GM12878 (cell line): Measurements from ENCODE around the gene NHERF1. TPM values are rescaled to one million over a fixed set of nuclear protein-coding genes. Genes with fewer than 3 reads are reported as not detected.

ENCODE experiments used
- ATAC-seq: fragments of 200-7000 bp; cut with Tn5 transposase; 3 replicates; pipeline ENCODE4 v1.9.1; 2020; ENCODE audit warnings: mild to moderate bottlenecking, moderate library complexity
- BruUV-seq: library from RNA; stranded (reverse); fragments of 400-500 nt; replicated peaks from 2 replicates; lab custom pipeline; 2021; lab: Mats Ljungman, UMichigan
- CTCF ChIA-PET: fragments of 300-600 bp; sonication (Branson Sonifier 250); formaldehyde crosslinking; extraction: SDS; loops from one replicate; lab custom pipeline; 2021; ENCODE audit warnings: inconsistent platforms; lab: Yijun Ruan, JAX
- POLR2A ChIA-PET: fragments of 350-600 bp; formaldehyde crosslinking; extraction: SDS; loops from one replicate; lab custom pipeline; 2021; ENCODE audit warnings: inconsistent platforms; lab: Charles Lee
- RAD21 ChIA-PET: fragments of 300-600 bp; sonication (Branson Sonifier 250); formaldehyde crosslinking; loops from one replicate; lab custom pipeline; 2023; ENCODE audit warnings: antibody characterized with exemption; ENCODE audit not compliant: unreplicated experiment; lab: Charles Lee
- SMC1A ChIA-PET: fragments of 300-600 bp; sonication (Branson Sonifier 250); formaldehyde crosslinking; loops from one replicate; lab custom pipeline; 2023; ENCODE audit not compliant: unreplicated experiment, uncharacterized antibody; lab: Charles Lee
- DNase-seq: peaks from one replicate; pipeline ENCODE4 v3.0.0-alpha.2; 2011; ENCODE audit warnings: low read depth, low spot score
- FAIRE-seq: peaks from 3 replicates; lab custom pipeline; 2011; peaks lifted over from hg19 to GRCh38; lab: Jason Lieb, UNC
- H2AFZ ChIP-seq: 2 replicates; pipeline ENCODE4 v1.6.0; 2011; ENCODE audit warnings: low read depth, low read length, control low read depth; ENCODE audit not compliant: control insufficient read depth
- H3K27ac ChIP-seq: 2 replicates; pipeline ENCODE4 v1.5.1; 2011; ENCODE audit warnings: control low read depth; ENCODE audit not compliant: control insufficient read depth, insufficient read depth
- H3K27me3 ChIP-seq, 2 experiments: replicated peaks in 1 of 2; 2 replicates each; pipeline versions ENCODE4 v1.6.0 to v1.6.1; 2011; ENCODE audit warnings: low read length in 1 of 2; ENCODE audit not compliant: control insufficient read depth in 2 of 2, insufficient read depth in 2 of 2
- H3K36me3 ChIP-seq, 2 experiments: 2 replicates each; pipeline ENCODE4 v1.5.1; 2011; ENCODE audit warnings: low read length in 1 of 2; ENCODE audit not compliant: control insufficient read depth in 2 of 2, insufficient read depth in 2 of 2
- H3K4me1 ChIP-seq: 2 replicates; pipeline ENCODE4 v1.6.1; 2011; ENCODE audit warnings: mild to moderate bottlenecking, low read length, moderate library complexity, mixed read lengths; ENCODE audit not compliant: control insufficient read depth, insufficient read depth
- H3K4me2 ChIP-seq: 2 replicates; pipeline ENCODE4 v1.6.0; 2011; ENCODE audit warnings: control low read depth; ENCODE audit not compliant: control insufficient read depth, insufficient read depth
- H3K4me3 ChIP-seq: fragments of 200-600 bp; sonication (generic); 2 replicates; pipeline ENCODE4 v1.5.1; 2016
- H3K79me2 ChIP-seq: 2 replicates; pipeline ENCODE4 v1.6.0; 2011; ENCODE audit warnings: low read length; ENCODE audit not compliant: control insufficient read depth, insufficient read depth
- H3K9ac ChIP-seq: 2 replicates; pipeline ENCODE4 v1.8.0; 2011; ENCODE audit warnings: low read length, control low read depth, mixed read lengths; ENCODE audit not compliant: control insufficient read depth, insufficient read depth
- H3K9me3 ChIP-seq: replicated peaks from 3 replicates; pipeline ENCODE4 v1.5.1; 2011; ENCODE audit warnings: mild to moderate bottlenecking, low read length; ENCODE audit not compliant: control insufficient read depth, insufficient read depth
- H4K20me1 ChIP-seq: 2 replicates; pipeline ENCODE4 v1.6.0; 2011; ENCODE audit not compliant: control insufficient read depth, insufficient read depth
- BMI1 ChIP-seq: fragments of 450-650 bp; IDR thresholded peaks from 2 replicates; pipeline ENCODE4 v1.6.1; 2016; ENCODE audit warnings: mild to moderate bottlenecking, moderate library complexity, borderline replicate concordance
- HDGF ChIP-seq: fragments of 450-650 bp; IDR thresholded peaks from 2 replicates; pipeline ENCODE4 v1.6.1; 2016; ENCODE audit warnings: antibody characterized with exemption
- MEF2B ChIP-seq: fragments of 450-650 bp; IDR thresholded peaks from 2 replicates; pipeline ENCODE4 v1.6.1; 2018; ENCODE audit warnings: mild to moderate bottlenecking, moderate library complexity; ENCODE audit not compliant: partially characterized antibody, poor library complexity, severe bottlenecking
- MYB ChIP-seq: fragments of 150-350 bp; IDR thresholded peaks from 2 replicates; pipeline ENCODE4 v1.6.1; 2014; ENCODE audit warnings: mild to moderate bottlenecking, low read depth, low read length, borderline replicate concordance
- TCF3 ChIP-seq: IDR thresholded peaks from 2 replicates; pipeline ENCODE4 v1.6.1; 2012; ENCODE audit warnings: low read depth, mild to moderate bottlenecking, low read length, borderline replicate concordance; ENCODE audit not compliant: insufficient read depth
- WGBS: methylation state at CpG from one replicate; pipeline ENCODE4 v1.1.6; 2016; ENCODE audit warnings: low lambda C conversion rate; ENCODE audit not compliant: insufficient replicate concordance, insufficient coverage; ENCODE audit errors: missing lambda C conversion rate; 5-methylcytosine and 5-hydroxymethylcytosine counted together
- in situ Hi-C: fragments of 300-500 bp; cut with MboI; formaldehyde crosslinking; loops from 9 replicates; pipeline ENCODE4 v1.14.3; 2018; ENCODE audit warnings: mixed read lengths
- intact Hi-C: fragments of 100-400 bp; cut with micrococcal nuclease; formaldehyde crosslinking; loops from one replicate; pipeline ENCODE4 v1.14.2; 2022; ENCODE audit not compliant: unreplicated experiment
- polyA plus RNA-seq, 11 experiments: library from polyadenylated mRNA; depleted of rRNA in 4 of 11; unstranded in 6 of 11; stranded (reverse) in 5 of 11; fragments of >200 nt; fragmentation: Nextera tagmentation in 4 of 11; fragmentation: Illumina TruSeq in 1 of 11; extraction: Ambion mirVana in 4 of 11; extraction: Trizol in 1 of 11; gene quantifications; 1 replicate in 1 of 11; 2 replicates in 10 of 11; pipeline versions ENCODE4 v1.2.1 to v1.2.3, GENCODE V29; 2011 to 2016; ENCODE audit warnings: inconsistent platforms in 2 of 11, missing spikeins in 2 of 11, low read depth in 1 of 11
- total RNA-seq, 4 experiments: library from RNA; depleted of rRNA in 3 of 4; stranded (reverse); fragments of >200 nt in 3 of 4; fragmentation: Illumina TruSeq in 1 of 4; extraction: Trizol in 1 of 4; gene quantifications; 2 replicates each; pipeline versions ENCODE4 v1.2.1 to v1.2.3, GENCODE V29; 2013 to 2021
- TF ChIP-seq, protein P1 (sequence below): IDR thresholded peaks from 2 replicates; pipeline ENCODE4 v1.6.1; 2012; ENCODE audit warnings: low read length, inconsistent platforms
- TF ChIP-seq, protein P2 (sequence below): fragments of 450-650 bp; IDR thresholded peaks from 2 replicates; pipeline ENCODE4 v1.6.1; 2017; ENCODE audit warnings: mild to moderate bottlenecking, low read depth, inconsistent platforms; ENCODE audit not compliant: poor library complexity, severe bottlenecking
- TF ChIP-seq, protein P3 (sequence below): fragments of 450-650 bp; formaldehyde crosslinking; IDR thresholded peaks from 2 replicates; pipeline ENCODE4 v1.4.0; 2022; ENCODE audit warnings: mild to moderate bottlenecking, moderate library complexity

NHERF1 gene
- total and polyA plus RNA-seq, 10 of the 15 experiments (the other 5 are each of a cell fraction or from before 2014, with no cell fraction given), result 13.4 to 61.6 (median 39.0) TPM

DNA sequence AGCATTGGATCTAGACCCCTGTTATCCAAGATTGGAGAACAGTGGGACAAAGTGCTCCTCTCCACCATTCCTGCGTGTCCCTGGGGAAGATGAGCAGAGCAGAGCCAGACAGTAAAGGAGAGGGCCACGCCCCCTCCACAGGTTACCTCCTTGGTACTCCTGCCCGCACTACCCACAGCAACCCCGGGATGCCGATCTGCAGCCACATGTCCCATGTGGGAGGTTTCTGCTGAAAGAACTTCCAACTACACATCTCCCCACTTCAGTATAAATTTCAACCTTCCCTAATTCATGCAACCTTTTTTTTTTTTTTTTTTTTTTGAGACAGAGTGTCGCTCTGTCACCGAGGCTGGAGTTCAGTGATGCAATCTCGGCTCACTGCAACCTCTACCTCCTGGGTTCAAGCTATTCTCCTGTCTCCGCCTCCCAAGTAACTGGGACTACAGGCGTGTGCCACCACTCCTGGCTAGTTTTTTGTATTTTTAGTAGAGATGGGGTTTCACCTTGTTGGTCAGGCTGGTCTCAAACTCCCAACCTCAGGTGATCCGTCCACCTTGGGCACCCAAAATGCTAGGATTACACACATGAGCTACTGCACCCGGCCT, 9.1 kb upstream of the NHERF1 start:
- ChIA-PET CTCF (interaction anchor here (1.4 to 5.0 kb wide), 6 partner anchors 54 to 222 kb away, joined by 3 to 349 read pairs (median 4); no protein-coding TSS in a partner anchor), SMC1A (interaction anchor here (0.9 to 5.4 kb wide), 5 partner anchors 18 to 81 kb away, joined by 3 to 152 read pairs (median 10); partner anchors contain the start of gene NAT9), POLR2A (interaction anchor here (1.0 to 4.1 kb wide), 5 partner anchors 7 to 133 kb away, joined by 3 to 37 read pairs (median 17); partner anchors contain the start of gene FDXR), RAD21 (interaction anchor here (1.0 to 5.0 kb wide), 5 partner anchors 32 to 221 kb away, joined by 3 to 299 read pairs (median 16); no protein-coding TSS in a partner anchor)
- no peak for FAIRE-seq
- ATAC-seq, result no peak
- Histone ChIP-seq H3K4me2 (peak overlapping the region; percentile 22; the same call in 1 of the 2 replicates), H3K4me1 (peaks cover 52% of the 10 kb centered on the region), H3K27me3 (no peaks in the 10 kb centered on the region), H3K27ac (no peak overlapping the region), H3K4me3 (no peak overlapping the region), H3K9me3 (no peaks in the 10 kb centered on the region), H2AFZ (no peak overlapping the region), H3K9ac (no peak overlapping the region), H3K36me3 (no peaks in the 10 kb centered on the region), H4K20me1 (no peaks in the 10 kb centered on the region), H3K79me2 (no peaks in the 10 kb centered on the region)
- in situ Hi-C loops (loop anchor here (5.0 kb wide), 1 partner anchor 82 kb away; no protein-coding TSS in a partner anchor), intact Hi-C loops (loop anchor here (5.0 kb wide), 1 partner anchor 52 kb away; no protein-coding TSS in a partner anchor)
- no TSS peak for BruUV-seq
- DNase-seq, result no peak
- 90% methylated on average over 12 of the region's 12 CpGs for WGBS
- no peak for TF ChIP-seq MEF2B
- no peak for TF ChIP-seq HDGF
- no peak for TF ChIP-seq MYB
- TF ChIP-seq, protein P1, sequence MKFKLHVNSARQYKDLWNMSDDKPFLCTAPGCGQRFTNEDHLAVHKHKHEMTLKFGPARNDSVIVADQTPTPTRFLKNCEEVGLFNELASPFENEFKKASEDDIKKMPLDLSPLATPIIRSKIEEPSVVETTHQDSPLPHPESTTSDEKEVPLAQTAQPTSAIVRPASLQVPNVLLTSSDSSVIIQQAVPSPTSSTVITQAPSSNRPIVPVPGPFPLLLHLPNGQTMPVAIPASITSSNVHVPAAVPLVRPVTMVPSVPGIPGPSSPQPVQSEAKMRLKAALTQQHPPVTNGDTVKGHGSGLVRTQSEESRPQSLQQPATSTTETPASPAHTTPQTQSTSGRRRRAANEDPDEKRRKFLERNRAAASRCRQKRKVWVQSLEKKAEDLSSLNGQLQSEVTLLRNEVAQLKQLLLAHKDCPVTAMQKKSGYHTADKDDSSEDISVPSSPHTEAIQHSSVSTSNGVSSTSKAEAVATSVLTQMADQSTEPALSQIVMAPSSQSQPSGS, result no peak
- TF ChIP-seq, protein P2, sequence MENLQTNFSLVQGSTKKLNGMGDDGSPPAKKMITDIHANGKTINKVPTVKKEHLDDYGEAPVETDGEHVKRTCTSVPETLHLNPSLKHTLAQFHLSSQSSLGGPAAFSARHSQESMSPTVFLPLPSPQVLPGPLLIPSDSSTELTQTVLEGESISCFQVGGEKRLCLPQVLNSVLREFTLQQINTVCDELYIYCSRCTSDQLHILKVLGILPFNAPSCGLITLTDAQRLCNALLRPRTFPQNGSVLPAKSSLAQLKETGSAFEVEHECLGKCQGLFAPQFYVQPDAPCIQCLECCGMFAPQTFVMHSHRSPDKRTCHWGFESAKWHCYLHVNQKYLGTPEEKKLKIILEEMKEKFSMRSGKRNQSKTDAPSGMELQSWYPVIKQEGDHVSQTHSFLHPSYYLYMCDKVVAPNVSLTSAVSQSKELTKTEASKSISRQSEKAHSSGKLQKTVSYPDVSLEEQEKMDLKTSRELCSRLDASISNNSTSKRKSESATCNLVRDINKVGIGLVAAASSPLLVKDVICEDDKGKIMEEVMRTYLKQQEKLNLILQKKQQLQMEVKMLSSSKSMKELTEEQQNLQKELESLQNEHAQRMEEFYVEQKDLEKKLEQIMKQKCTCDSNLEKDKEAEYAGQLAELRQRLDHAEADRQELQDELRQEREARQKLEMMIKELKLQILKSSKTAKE, result no peak
- TF ChIP-seq, protein P3, sequence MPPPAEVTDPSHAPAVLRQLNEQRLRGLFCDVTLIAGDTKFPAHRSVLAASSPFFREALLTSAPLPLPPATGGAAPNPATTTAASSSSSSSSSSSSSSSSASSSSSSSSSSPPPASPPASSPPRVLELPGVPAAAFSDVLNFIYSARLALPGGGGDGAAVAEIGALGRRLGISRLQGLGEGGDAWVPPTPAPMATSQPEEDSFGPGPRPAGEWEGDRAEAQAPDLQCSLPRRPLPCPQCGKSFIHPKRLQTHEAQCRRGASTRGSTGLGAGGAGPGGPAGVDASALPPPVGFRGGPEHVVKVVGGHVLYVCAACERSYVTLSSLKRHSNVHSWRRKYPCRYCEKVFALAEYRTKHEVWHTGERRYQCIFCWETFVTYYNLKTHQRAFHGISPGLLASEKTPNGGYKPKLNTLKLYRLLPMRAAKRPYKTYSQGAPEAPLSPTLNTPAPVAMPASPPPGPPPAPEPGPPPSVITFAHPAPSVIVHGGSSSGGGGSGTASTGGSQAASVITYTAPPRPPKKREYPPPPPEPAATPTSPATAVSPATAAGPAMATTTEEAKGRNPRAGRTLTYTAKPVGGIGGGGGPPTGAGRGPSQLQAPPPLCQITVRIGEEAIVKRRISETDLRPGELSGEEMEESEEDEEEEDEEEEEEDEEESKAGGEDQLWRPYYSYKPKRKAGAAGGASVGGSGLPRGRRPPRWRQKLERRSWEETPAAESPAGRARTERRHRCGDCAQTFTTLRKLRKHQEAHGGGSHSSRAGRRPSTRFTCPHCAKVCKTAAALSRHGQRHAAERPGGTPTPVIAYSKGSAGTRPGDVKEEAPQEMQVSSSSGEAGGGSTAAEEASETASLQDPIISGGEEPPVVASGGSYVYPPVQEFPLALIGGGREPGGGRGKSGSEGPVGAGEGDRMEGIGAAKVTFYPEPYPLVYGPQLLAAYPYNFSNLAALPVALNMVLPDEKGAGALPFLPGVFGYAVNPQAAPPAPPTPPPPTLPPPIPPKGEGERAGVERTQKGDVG (CRISPR knock-in tag), result no peak
- no peak for TF ChIP-seq BMI1
- TF ChIP-seq TCF3, result no peak
